Activated T-cell treated with anti-CD3 and anti-CD28 coated beads, Interleukin-2, amount 50 U/mL, for 24 hours (primary cell): ENCODE results near the gene BCO1.
"Not testable (repeated sequence)": the region's sequence is repeated elsewhere in the genome, so short reads cannot be mapped to it uniquely, and the experiment has no call there.

Experiments used
- DNase-seq: peaks from one replicate; pipeline ENCODE4 v3.0.0-alpha.2; 2020
- H3K27ac Mint-ChIP-seq: 2 replicates; pipeline ENCODE4 v1.8.0; 2020; ENCODE audit warnings: mild to moderate bottlenecking, mixed read lengths
- H3K27me3 Mint-ChIP-seq: 2 replicates; pipeline ENCODE4 v1.8.0; 2020; ENCODE audit warnings: mixed read lengths
- H3K36me3 Mint-ChIP-seq: 2 replicates; pipeline ENCODE4 v1.8.0; 2020; ENCODE audit warnings: low read depth, mixed read lengths
- H3K4me1 Mint-ChIP-seq: 2 replicates; pipeline ENCODE4 v1.8.0; 2020; ENCODE audit warnings: low read depth, mixed read lengths
- H3K4me3 Mint-ChIP-seq: 2 replicates; pipeline ENCODE4 v1.8.0; 2020; ENCODE audit warnings: mild to moderate bottlenecking, moderate library complexity, mixed read lengths
- H3K9me3 Mint-ChIP-seq: 2 replicates; pipeline ENCODE4 v1.8.0; 2020; ENCODE audit warnings: mixed read lengths

BCO1 gene

DNA sequence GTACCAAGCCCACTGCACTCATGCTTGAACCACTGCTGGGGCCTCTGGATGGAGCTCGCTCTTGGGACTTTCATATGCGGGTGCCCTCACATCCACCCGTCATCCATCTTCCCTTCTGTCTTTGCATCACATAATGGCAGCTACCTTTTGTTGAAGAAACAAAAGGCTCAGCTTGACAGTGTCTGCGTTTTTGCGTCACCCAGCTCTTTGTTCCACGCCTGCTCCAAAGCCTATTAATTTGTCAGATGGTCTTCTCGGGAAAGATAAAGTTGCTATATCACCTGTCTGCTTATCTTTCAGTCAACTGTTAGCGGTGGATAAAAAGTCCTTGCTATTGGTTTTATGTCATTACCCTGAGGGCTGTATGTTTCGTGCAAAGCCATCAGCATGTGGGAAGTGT lies 18.1 kb upstream of the BCO1 start:
- Mint-ChIP-seq H3K4me1 (no peaks in the 10 kb centered on the region), H3K4me3 (no peak overlapping the region), H3K9me3 (no peaks in the 10 kb centered on the region), H3K27me3 (peaks cover 6% of the 10 kb centered on the region), H3K36me3 (no peaks in the 10 kb centered on the region), H3K27ac (no peak overlapping the region)
- DNase-seq = no peak

DNA sequence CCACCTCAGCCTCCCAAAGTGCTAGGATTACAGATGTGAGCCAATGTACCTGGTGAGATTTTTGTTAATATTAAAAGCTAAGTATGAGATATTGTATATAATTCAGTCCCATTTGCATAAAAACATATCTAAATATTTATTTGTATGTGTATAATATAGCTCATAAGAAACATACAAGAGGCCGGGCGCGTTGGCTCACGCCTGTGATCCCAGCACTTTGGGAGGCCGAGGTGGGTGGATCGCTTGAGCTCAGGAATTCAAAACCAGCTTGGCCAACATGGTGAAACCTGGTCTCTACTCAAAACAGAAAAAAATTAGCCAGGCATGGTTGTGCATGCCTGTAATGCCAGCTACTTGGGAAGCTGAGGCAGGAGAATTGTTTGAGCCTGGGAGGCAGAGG lies 16.8 kb upstream of the BCO1 start:
- DNase-seq = no peak
- Mint-ChIP-seq H3K4me1 (no peaks in the 10 kb centered on the region), H3K27me3 (peaks cover 8% of the 10 kb centered on the region), H3K36me3 (no peaks in the 10 kb centered on the region), H3K9me3 (no peaks in the 10 kb centered on the region), H3K4me3 (no peak overlapping the region), H3K27ac (no peak overlapping the region)

DNA sequence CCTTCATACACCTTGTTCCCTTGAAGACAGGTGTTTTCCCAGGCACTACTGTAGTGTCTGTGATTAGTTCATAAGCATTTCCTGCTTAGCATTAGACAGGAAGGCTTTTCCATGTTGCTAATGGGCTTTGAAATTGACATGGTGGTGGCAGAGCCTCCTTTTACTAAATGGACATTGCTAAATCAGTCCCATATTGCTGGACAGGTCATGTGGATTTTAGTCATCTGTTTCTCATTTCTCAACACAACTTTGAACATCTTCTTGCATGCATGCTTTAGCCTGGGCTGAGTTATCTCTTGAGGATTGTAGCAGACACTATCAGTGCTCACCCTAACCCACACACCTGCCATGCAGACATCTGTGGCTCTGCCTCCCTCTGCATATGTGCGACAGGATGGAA lies 13.7 kb upstream of the BCO1 start:
- Mint-ChIP-seq H3K27me3 (peaks cover 13% of the 10 kb centered on the region), H3K4me3 (no peak overlapping the region), H3K4me1 (no peaks in the 10 kb centered on the region), H3K27ac (no peak overlapping the region), H3K36me3 (no peaks in the 10 kb centered on the region), H3K9me3 (no peaks in the 10 kb centered on the region)
- DNase-seq = no peak

DNA sequence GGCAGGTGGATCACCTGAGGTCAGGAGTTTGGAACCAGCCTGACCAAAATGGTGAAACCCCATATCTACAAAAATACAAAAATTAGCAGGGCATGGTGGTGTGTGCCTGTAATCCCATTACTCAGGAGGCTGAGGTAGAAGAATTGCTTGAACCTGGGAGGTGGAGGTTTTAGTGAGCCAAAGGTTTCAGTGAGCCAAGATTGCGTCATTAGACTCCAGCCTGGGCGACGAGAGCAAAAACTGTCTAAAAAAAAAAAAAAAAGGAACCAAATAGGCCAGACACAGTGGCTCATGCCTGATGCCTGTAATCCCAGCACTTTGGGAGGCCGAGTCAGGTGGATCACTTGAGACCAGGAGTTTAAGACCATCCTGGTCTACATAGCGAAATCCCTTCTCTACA lies 12.8 kb upstream of the BCO1 start:
- not testable (repeated sequence) for H3K9me3 Mint-ChIP-seq, DNase-seq, H3K27ac Mint-ChIP-seq, H3K4me1 Mint-ChIP-seq, H3K36me3 Mint-ChIP-seq, H3K4me3 Mint-ChIP-seq
- H3K27me3 Mint-ChIP-seq = peaks cover 16% of the 10 kb centered on the region

DNA sequence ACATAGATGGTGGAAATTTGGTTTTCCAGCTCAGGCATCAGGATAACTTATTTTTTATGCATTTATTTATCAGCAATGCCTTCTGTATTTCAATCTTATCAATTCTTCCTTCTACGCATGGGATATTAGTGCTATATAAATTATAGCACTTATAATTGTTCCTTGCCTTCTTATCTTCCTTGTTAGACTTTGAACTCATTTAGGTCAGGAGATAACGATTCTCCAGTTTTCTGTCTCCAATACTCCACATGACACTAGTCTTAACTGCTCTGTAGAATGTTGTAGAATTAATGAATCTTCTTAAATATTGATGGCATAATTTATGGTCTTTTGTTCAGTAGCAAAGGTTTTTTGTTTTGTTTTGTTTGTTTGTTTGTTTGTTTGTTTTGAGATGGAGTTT lies 10.7 kb upstream of the BCO1 start:
- Mint-ChIP-seq H3K27me3 (peaks cover 19% of the 10 kb centered on the region), H3K9me3 (no peaks in the 10 kb centered on the region), H3K36me3 (no peaks in the 10 kb centered on the region), H3K4me1 (no peaks in the 10 kb centered on the region), H3K4me3 (no peak overlapping the region), H3K27ac (no peak overlapping the region)
- no peak for DNase-seq

DNA sequence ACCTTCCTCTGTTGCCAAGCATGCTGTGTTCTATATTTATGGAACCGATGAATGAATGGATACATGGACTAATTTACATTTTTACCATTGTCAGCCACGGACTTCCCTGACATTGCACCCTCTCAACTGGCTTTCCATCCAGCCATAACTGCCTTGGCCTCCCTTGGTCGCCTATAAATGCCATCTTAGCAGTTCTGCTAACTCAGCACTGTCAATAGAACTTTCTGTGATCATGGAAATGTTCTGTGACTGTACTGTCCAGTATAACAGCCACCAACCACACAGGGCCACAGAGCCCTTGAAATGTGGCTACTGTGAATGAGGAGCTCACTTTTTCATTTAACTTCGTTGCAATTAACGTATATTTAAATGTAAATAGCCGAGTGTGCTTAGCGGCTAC lies 8.7 kb upstream of the BCO1 start:
- no peak overlapping the region for H3K27ac Mint-ChIP-seq
- H3K4me1 Mint-ChIP-seq = no peaks in the 10 kb centered on the region
- H3K27me3 Mint-ChIP-seq = peaks cover 23% of the 10 kb centered on the region
- no peaks in the 10 kb centered on the region for H3K36me3 Mint-ChIP-seq
- no peak for DNase-seq
- H3K4me3 Mint-ChIP-seq = no peak overlapping the region
- no peaks in the 10 kb centered on the region for H3K9me3 Mint-ChIP-seq

DNA sequence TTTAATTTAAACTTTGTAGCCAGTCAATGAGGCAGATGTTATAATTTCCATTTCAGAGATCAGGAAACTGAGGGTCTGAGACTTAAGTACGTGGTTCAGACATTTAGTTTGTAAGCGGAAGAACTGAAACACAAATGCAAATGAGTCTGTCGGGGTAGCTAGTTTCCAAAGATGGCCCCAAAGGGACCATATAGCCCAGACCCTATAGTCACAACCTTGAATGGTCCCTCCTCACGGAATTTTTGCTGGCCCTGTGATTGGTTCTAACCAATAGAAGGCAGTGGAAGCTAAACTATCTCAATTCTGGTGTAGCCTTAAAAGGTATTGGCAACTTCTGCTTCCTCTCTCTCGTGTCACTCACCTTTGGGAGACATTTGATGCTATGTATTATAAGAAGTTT lies 7.5 kb upstream of the BCO1 start:
- no peaks in the 10 kb centered on the region for H3K36me3 Mint-ChIP-seq
- H3K9me3 Mint-ChIP-seq = no peaks in the 10 kb centered on the region
- DNase-seq = no peak
- H3K27ac Mint-ChIP-seq = no peak overlapping the region
- H3K4me3 Mint-ChIP-seq = no peak overlapping the region
- H3K4me1 Mint-ChIP-seq = no peaks in the 10 kb centered on the region
- H3K27me3 Mint-ChIP-seq = peaks cover 20% of the 10 kb centered on the region

DNA sequence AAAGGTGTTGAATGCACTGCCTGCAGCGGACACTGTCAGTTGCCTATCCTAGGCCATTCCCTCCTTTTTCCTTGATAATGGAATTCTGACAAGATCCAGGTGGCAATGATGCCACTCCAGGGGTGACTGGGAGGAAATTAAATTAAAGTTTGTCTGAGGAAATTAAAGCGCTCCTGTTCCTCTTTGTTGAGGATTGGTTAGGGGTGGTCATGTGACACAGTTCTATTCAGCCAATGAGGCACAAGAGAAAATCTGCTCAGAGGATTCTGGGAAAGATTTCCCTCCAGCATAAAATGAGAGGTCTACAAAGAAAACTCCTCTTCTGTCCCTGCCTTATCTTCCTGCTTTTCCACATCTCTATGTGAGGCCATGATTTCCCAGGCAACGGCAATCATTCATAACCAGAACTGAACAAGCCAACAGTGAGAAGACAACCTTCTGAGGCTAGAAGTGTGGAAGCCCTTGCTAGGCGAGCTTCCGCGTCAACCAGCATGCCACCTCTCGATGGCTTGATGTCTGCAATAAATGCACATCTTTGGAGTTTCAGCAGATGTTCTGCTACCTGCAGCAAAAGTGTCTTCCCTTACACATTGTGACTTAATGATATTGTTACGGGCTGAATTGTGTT lies 5.6 kb upstream of the BCO1 start:
- no peak overlapping the region for H3K4me3 Mint-ChIP-seq
- H3K27me3 Mint-ChIP-seq = peaks cover 16% of the 10 kb centered on the region
- no peaks in the 10 kb centered on the region for H3K4me1 Mint-ChIP-seq
- no peak for DNase-seq
- no peaks in the 10 kb centered on the region for H3K36me3 Mint-ChIP-seq
- H3K27ac Mint-ChIP-seq = no peak overlapping the region
- H3K9me3 Mint-ChIP-seq = no peaks in the 10 kb centered on the region

DNA sequence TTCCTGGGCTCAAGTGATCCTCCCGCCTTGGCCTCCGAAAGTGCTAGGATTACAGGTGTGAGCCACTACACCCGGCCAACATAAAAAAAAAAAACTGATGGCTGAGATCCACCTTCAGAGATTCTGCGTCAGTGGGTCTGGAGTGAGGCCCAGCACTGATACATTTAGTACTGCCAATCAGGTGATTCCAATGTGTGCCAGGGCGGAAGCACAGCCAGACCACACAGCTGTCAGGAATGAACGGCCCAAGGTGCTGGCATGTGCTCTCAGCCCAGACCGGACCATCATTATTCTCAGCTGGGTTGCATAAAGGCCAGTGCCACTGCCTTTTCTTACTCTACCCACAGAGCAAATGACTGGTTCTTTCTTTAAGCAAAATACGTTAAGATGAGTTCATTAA lies 1.2 kb upstream of the BCO1 start:
- Mint-ChIP-seq H3K9me3 (no peaks in the 10 kb centered on the region), H3K27me3 (peaks cover 6% of the 10 kb centered on the region), H3K27ac (no peak overlapping the region), H3K4me1 (peaks cover 7% of the 10 kb centered on the region), H3K36me3 (no peaks in the 10 kb centered on the region), H3K4me3 (no peak overlapping the region)
- DNase-seq = no peak

DNA sequence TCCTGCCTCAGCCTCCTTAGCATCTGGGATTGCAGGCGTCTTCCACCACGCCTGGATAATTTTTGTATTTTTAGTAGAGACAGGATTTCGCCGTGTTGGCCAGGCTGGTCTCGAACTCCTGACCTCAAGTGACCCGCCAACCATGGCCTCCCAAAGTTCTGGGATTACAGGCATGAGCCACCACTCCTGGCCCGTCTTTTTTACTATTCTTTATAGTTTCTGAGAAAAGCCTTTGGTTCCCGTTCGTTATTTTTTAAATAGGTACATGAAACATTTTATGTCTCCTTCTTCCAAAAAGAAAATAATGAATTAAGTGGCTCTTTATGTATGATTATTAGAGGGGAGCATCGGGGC lies 570 bp upstream of the BCO1 start:
- DNase-seq = no peak
- no peak overlapping the region for H3K27ac Mint-ChIP-seq
- no peaks in the 10 kb centered on the region for H3K36me3 Mint-ChIP-seq

DNA sequence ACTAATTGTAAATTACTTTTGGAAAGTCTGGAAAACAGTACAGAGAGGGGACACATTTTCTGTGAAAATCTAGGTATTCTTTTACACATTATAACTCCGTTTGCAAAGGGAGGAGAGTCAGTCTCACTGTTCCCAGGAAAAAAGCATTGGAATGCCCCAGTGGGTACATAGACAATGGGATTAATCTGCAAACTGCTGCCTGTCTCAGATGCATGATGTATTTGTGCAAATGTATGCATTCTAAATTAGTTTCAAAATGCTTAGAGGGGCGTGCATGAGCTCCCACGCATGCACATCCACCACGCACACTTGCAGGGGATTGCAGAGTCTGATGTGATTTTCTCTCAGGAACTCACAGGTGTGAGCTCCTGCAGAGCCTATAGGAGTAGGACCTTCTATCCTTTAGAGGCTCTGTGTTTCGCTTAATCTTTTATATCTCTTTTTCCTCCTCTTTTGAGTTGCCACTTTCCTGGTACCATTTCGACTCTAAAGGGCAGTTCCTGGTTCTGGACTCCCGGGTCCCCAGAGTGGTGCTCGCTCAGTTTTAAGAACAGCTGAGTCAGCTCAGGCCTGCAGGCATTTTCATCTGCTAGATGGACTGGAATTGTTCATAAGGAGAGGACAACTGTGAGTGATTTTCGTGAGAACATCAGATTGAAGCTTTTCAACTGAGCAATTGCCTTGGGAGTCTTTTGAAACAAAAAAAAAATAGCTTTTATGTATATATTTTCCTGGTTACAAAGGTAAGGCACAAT lies 1.1 kb downstream of the BCO1 start:
- Mint-ChIP-seq H3K9me3 (no peaks in the 10 kb centered on the region), H3K4me1 (peaks cover 7% of the 10 kb centered on the region), H3K27me3 (no peaks in the 10 kb centered on the region), H3K36me3 (no peaks in the 10 kb centered on the region), H3K27ac (no peak overlapping the region), H3K4me3 (no peak overlapping the region)
- no peak for DNase-seq

More for the DNA sequence above, 570 bp upstream of the BCO1 start:
- Mint-ChIP-seq H3K27me3 (peaks cover 3% of the 10 kb centered on the region), H3K4me3 (no peak overlapping the region), H3K9me3 (no peaks in the 10 kb centered on the region), H3K4me1 (peaks cover 7% of the 10 kb centered on the region)

DNA sequence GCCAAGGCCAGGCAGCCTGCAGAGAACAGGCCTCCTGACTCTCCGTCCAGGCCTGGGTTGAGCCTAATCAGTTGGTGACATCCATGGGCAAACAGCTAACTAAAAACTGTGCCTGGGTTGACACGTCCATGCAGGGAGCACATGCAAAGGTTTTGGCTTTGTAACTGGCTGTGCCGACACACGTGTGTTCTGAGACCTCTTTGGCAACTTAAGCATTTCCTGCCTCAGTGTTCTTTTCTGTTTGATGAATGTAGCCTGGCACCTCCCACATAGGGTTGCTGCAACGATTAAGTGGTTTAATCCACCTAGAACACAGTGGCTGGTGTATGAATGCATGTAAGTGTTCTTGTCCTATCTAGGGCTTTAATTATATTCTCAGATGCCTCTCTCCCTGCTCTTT lies 3.2 kb downstream of the BCO1 start:
- Mint-ChIP-seq H3K27ac (no peak overlapping the region), H3K4me3 (no peak overlapping the region), H3K9me3 (no peaks in the 10 kb centered on the region), H3K4me1 (peaks cover 7% of the 10 kb centered on the region), H3K36me3 (no peaks in the 10 kb centered on the region), H3K27me3 (peaks cover 4% of the 10 kb centered on the region)
- DNase-seq = no peak

DNA sequence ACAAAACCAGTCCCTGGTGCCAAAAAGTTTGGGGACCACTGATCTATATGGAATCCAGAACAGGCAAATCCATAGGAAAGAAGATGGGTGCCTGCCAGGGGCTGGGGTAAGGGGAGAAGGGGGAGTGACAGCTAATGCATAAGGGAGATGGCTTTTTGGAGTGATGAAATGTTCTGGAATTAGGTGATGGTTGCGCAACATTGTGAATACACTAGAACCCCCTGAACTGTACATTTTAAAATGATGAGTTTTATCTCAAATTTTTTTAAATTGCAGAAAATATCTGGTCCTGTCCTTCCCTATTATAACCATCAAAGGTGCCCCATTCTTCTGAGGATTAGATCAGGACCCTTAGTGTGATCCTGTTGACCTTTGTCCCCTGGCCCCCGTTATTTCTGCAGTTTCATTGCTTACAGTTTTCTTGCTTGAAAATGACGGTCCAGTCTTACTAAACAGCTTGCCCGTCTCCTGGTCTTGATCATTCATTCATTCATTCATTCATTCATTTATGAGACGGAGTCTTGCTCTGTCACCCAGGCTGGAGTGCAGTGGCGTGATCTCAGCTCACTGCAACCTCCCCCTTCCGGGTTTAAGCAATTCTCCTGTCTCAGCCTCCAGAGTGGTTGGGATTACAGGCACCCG lies 4.6 kb downstream of the BCO1 start:
- DNase-seq = no peak
- Mint-ChIP-seq H3K4me1 (peaks cover 7% of the 10 kb centered on the region), H3K9me3 (no peaks in the 10 kb centered on the region), H3K27ac (no peak overlapping the region), H3K4me3 (no peak overlapping the region), H3K27me3 (peaks cover 4% of the 10 kb centered on the region), H3K36me3 (no peaks in the 10 kb centered on the region)

DNA sequence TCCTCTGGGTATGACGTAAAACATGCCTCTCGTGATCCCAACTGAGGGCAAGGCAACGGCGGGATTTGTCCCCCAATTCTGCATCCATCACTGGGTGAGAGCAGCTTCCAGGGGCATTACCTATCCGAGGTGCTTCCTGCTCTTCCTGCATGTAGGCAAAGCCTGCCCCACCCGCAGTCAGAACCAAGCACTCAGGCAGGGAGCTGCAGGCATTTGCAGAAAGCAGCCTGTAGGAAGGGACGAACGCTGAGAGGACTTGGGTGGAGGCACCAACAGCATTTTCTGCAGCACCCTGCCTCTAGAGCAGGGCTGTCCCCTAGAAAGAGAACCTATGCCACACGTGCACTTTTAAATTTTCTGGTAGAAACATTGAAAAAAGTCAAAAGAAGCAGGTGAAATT lies 5.5 kb downstream of the BCO1 start:
- H3K27ac Mint-ChIP-seq = no peak overlapping the region
- no peaks in the 10 kb centered on the region for H3K36me3 Mint-ChIP-seq
- DNase-seq = no peak
- peaks cover 4% of the 10 kb centered on the region for H3K27me3 Mint-ChIP-seq
- no peak overlapping the region for H3K4me3 Mint-ChIP-seq
- no peaks in the 10 kb centered on the region for H3K4me1 Mint-ChIP-seq
- H3K9me3 Mint-ChIP-seq = no peaks in the 10 kb centered on the region

DNA sequence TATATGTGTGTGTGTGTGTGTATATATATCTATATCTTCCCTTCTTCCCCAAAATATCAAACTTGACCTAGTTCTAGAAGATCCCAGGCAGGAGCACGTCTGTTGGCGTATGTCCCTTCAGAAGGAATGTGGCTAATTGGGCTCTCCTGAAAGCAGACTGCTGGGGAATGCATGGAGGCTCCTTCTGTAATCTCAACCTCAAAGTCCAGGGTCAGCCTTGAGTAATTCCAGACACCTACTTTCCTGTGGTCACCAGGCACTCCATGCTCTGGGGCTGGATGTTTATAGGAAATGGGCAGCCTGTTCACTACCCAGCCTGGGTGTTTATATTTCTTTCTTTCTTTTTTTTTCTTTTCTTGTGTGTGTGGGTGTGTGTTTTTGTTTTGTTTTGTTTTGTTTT lies 13.4 kb downstream of the BCO1 start:
- no peak overlapping the region for H3K4me3 Mint-ChIP-seq
- H3K27ac Mint-ChIP-seq = no peak overlapping the region

More for the DNA sequence above, 13.4 kb downstream of the BCO1 start:
- DNase-seq = no peak
- Mint-ChIP-seq H3K9me3 (no peaks in the 10 kb centered on the region), H3K4me1 (no peaks in the 10 kb centered on the region), H3K36me3 (no peaks in the 10 kb centered on the region), H3K27me3 (no peaks in the 10 kb centered on the region)
